HG03432 (cell line): Measurements from ENCODE around the gene UQCRH.
A peak's percentile ranks its signal among the peaks of the same experiment; 100 is the strongest.

Experiments used
- ATAC-seq: cut with Tn5 transposase; IDR thresholded peaks from one replicate; pipeline ENCODE4 v1.9.1; 2021; ENCODE audit warnings: mild to moderate bottlenecking, moderate library complexity; ENCODE audit not compliant: unreplicated experiment

UQCRH gene

GRCh38 chr1:46303038-46303871 is at the start of gene UQCRH, which contains the start of gene LRRC41:
UQCRH (plus strand) TSS chr1:46303698; CDS start chr1:46303767, 69 bp downstream.
LRRC41 (minus strand) TSS chr1:46303616; CDS start chr1:46303322, 294 bp downstream.
- ATAC-seq = peak; percentile 84

GRCh38 chr1:46254668-46255067 is 48.8 kb upstream of the UQCRH start:
- ATAC-seq = no peak

- ATAC-seq = no peak
These were observed 47.0 kb upstream of the UQCRH start for GRCh38 chr1:46256523-46256922.

DNA sequence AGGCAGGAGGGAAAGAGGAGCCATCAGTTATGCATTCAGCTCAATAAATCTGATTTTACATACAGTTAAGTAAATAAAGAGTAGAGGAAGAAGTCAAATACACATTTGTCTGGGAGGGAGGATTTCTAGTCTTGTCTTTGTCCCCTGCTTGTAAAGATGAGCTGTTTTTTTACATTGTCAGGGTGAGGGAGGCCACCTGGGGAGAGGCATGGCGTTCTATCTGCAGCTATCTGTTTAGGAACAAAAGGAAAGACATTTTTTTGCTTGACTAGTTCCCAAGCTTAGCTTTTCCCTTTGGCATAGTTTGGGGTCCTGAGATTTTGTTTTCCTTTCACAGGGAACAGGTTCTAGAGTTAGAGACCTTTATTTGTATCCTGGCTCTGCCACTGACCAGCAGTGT is 41.0 kb upstream of the UQCRH start:
- ATAC-seq = no peak

DNA sequence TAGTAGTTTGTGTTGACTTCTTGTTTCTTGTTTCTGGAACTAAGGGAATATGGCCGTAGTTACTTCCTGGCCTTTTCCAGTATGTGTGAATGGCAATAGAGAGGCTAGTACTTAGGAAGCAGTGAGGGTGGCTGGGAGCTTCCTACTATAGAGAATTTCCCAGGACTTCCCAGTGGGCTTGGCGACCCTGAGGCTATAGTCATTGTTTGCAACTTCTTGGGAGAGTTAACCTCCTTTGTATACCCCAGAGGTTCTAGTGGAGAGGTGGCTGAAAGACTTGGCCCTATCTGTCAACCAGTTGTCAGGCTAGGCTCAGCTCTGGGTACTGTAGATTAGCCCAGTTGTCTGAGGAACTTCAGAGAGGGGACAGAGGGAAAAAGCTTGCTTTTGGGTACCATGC is 40.4 kb upstream of the UQCRH start:
- ATAC-seq = no peak

DNA sequence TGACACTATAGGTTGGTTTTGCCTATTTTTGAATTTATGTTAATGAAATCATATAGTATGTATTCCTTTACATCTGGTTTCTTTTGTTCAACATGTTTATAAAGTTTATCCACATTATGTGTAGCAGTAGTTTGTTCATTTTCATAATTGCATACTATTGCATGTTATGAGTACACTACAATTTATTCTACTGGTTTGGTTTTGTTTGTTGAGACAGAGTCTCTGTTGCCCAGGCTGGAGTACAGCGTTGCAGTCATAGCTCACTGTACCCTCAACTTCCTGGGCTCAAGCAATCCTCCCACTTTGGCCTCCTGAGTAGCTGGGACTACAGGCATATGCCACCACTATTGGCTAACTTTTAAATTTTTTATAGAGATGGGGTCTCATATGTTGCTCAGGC is 34.9 kb upstream of the UQCRH start:
- ATAC-seq = no peak

DNA sequence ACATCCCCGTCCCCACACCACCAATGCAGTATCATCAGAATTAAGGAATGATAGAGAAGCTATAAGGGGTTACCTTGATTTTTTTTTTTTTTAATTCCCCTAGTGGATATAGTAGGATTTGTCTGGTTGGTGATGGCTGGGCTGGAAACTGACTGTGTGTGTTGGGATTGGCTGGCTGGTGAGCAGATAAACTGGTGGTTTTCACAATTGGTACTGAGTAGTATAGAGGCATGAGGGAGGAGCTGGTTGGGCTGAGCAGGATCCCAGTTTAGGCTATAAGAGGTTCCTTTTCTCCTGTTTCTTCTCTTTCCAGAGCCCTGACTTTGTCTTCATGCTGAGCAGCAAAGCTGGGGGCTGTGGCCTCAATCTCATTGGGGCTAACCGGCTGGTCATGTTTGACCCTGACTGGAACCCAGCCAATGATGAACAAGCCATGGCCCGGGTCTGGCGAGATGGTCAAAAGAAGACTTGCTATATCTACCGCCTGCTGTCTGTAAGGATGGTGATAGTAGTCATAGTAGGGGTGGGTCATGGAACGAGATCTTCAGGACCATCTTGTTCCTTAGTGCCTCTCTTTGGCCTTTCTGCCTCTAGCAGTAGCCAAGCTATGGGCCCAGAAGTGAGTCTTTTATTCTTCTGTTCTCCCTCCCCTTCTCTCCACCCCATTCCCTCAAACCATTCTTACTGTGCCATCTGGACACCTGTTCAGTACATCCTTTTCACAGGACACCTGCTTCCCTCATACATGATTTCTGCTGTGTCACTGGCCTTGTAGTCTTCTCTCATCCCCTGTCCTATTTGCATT is 29.1 kb upstream of the UQCRH start:
- ATAC-seq = no peak

- ATAC-seq = no peak
These were observed 28.5 kb upstream of the UQCRH start for GRCh38 chr1:46275030-46275337.

DNA sequence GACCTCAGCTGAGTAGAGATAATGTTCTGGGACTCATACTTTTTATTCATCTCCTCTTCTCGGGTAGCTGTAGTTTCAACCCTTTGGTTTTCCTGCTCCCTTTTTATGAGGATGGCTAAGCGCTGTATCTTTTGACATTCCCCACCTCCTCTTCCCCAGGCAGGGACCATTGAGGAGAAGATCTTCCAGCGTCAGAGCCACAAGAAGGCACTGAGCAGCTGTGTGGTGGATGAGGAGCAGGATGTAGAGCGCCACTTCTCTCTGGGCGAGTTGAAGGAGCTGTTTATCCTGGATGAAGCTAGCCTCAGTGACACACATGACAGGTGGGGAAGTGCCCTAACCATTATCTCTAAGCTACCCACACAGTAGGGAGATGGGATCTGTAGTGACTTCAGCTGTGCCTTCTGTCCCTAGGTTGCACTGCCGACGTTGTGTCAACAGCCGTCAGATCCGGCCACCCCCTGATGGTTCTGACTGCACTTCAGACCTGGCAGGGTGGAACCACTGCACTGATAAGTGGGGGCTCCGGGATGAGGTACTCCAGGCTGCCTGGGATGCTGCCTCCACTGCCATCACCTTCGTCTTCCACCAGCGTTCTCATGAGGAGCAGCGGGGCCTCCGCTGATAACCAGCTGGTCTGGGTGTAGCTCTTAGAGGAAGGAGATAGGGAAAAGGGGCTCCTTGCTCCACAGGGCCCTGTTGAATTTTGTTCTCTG is 25.7 kb upstream of the UQCRH start:
- ATAC-seq = no peak

- no peak for ATAC-seq
These were observed 24.7 kb upstream of the UQCRH start for GRCh38 chr1:46278807-46279206.

DNA sequence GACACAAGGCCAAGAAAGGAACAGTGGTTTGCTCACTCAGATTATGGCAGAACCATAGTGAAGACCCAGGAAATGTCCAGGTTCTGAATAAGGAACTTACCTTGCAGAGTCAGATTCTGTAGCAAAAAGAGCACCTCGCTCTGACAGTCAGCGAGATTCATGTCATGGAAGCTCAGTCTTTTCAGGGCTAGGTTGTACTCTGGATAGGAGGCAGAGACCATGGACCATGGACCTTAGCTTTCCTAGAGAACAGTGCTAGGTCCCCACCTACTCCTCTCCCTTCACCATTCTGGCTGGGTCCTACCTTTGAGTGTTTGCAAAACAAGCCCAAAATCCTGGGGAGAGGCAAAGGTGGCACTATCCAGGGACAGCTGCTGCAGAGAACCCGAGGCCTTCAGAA is 23.4 kb upstream of the UQCRH start:
- ATAC-seq = no peak

DNA sequence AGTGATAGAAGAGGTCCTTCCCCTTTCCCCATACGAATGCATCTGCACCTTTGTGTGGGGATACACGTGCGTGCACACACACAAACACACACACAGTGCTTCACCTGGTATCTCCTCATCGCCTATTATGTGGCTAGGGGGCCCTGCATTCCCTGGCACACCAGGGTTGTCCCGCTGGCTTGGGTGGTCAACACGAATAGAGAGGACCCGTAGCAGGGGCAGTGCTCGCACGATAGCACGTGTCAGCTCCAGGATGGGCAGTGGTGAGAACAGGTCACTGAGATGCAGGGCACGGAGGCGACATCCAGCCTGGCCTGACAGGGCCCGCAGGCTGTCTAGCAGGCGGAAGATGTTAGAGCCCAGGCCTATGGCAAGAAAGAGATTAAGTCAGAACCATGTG is 22.5 kb upstream of the UQCRH start:
- ATAC-seq = no peak

DNA sequence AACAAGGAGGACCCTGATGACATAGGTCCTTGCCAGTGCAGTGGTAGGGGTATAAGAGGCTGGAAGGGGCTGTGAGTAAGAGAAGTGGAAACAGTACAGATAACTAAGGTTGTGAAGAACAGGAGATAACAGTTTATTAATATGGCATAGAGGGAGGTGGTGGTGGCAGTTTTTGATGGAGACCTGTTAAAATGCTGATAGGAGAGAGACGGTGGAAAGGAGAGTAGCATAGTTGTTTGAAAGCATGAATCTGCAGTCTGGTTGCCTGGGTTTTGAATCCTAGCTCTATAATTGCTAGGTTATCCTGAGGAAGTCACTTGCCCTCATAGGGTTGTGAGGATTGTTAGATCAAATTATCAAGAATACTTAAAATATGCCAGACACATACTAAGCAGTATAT is 19.4 kb upstream of the UQCRH start:
- ATAC-seq = no peak

GRCh38 chr1:46284597-46285564 is 18.6 kb upstream of the UQCRH start:
- ATAC-seq = no peak

- no peak for ATAC-seq
These were observed 17.6 kb upstream of the UQCRH start for GRCh38 chr1:46285730-46286477.

- ATAC-seq = no peak
These were observed 14.9 kb upstream of the UQCRH start for GRCh38 chr1:46288485-46289133.

DNA sequence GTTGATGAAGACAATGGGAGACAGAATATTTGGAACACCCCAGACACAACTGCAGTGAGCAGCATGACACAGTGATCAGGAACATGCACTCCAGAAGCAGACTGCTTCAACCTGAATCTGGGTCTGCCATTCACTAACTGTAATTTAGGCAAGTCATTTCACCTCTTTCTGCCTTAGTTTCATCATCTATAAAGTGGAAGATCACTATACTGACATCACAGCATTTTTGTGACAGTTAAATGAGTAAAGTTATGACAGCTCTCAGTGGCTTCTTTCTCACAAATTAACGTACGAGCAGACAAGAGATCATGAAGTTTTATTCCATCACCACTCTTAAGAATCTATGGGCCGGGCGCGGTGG is 14.4 kb upstream of the UQCRH start:
- ATAC-seq = no peak

- ATAC-seq = no peak
These were observed 13.5 kb upstream of the UQCRH start for GRCh38 chr1:46289976-46290375.

- ATAC-seq = no peak
These were observed 8.2 kb upstream of the UQCRH start for GRCh38 chr1:46295306-46295705.
